GM12878 (cell line): ENCODE measurements around the gene MGMT. TPM values are rescaled to one million over a fixed set of nuclear protein-coding genes. Genes with fewer than 3 reads are reported as not detected.

Experiments
- ATAC-seq: fragments of 200-7000 bp; cut with Tn5 transposase; 3 replicates; pipeline ENCODE4 v1.9.1; 2020; ENCODE audit warnings: mild to moderate bottlenecking, moderate library complexity
- BruUV-seq: library from RNA; stranded (reverse); fragments of 400-500 nt; replicated peaks from 2 replicates; lab custom pipeline; 2021; lab: Mats Ljungman, UMichigan
- CTCF ChIA-PET: fragments of 300-600 bp; sonication (Branson Sonifier 250); formaldehyde crosslinking; extraction: SDS; loops from one replicate; lab custom pipeline; 2021; ENCODE audit warnings: inconsistent platforms; lab: Yijun Ruan, JAX
- POLR2A ChIA-PET: fragments of 350-600 bp; formaldehyde crosslinking; extraction: SDS; loops from one replicate; lab custom pipeline; 2021; ENCODE audit warnings: inconsistent platforms; lab: Charles Lee
- RAD21 ChIA-PET: fragments of 300-600 bp; sonication (Branson Sonifier 250); formaldehyde crosslinking; loops from one replicate; lab custom pipeline; 2023; ENCODE audit warnings: antibody characterized with exemption; ENCODE audit not compliant: unreplicated experiment; lab: Charles Lee
- SMC1A ChIA-PET: fragments of 300-600 bp; sonication (Branson Sonifier 250); formaldehyde crosslinking; loops from one replicate; lab custom pipeline; 2023; ENCODE audit not compliant: unreplicated experiment, uncharacterized antibody; lab: Charles Lee
- DNase-seq: peaks from one replicate; pipeline ENCODE4 v3.0.0-alpha.2; 2011; ENCODE audit warnings: low read depth, low spot score
- FAIRE-seq: peaks from 3 replicates; lab custom pipeline; 2011; peaks lifted over from hg19 to GRCh38; lab: Jason Lieb, UNC
- H2AFZ ChIP-seq: 2 replicates; pipeline ENCODE4 v1.6.0; 2011; ENCODE audit warnings: low read depth, low read length, control low read depth; ENCODE audit not compliant: control insufficient read depth
- H3K27ac ChIP-seq: 2 replicates; pipeline ENCODE4 v1.5.1; 2011; ENCODE audit warnings: control low read depth; ENCODE audit not compliant: control insufficient read depth, insufficient read depth
- H3K27me3 ChIP-seq, 2 experiments: replicated peaks in 1 of 2; 2 replicates each; pipeline versions ENCODE4 v1.6.0 to v1.6.1; 2011; ENCODE audit warnings: low read length in 1 of 2; ENCODE audit not compliant: control insufficient read depth in 2 of 2, insufficient read depth in 2 of 2
- H3K36me3 ChIP-seq, 2 experiments: 2 replicates each; pipeline ENCODE4 v1.5.1; 2011; ENCODE audit warnings: low read length in 1 of 2; ENCODE audit not compliant: control insufficient read depth in 2 of 2, insufficient read depth in 2 of 2
- H3K4me1 ChIP-seq: 2 replicates; pipeline ENCODE4 v1.6.1; 2011; ENCODE audit warnings: mild to moderate bottlenecking, low read length, moderate library complexity, mixed read lengths; ENCODE audit not compliant: control insufficient read depth, insufficient read depth
- H3K4me2 ChIP-seq: 2 replicates; pipeline ENCODE4 v1.6.0; 2011; ENCODE audit warnings: control low read depth; ENCODE audit not compliant: control insufficient read depth, insufficient read depth
- H3K4me3 ChIP-seq: fragments of 200-600 bp; sonication (generic); 2 replicates; pipeline ENCODE4 v1.5.1; 2016
- H3K79me2 ChIP-seq: 2 replicates; pipeline ENCODE4 v1.6.0; 2011; ENCODE audit warnings: low read length; ENCODE audit not compliant: control insufficient read depth, insufficient read depth
- H3K9ac ChIP-seq: 2 replicates; pipeline ENCODE4 v1.8.0; 2011; ENCODE audit warnings: low read length, control low read depth, mixed read lengths; ENCODE audit not compliant: control insufficient read depth, insufficient read depth
- H3K9me3 ChIP-seq: replicated peaks from 3 replicates; pipeline ENCODE4 v1.5.1; 2011; ENCODE audit warnings: mild to moderate bottlenecking, low read length; ENCODE audit not compliant: control insufficient read depth, insufficient read depth
- H4K20me1 ChIP-seq: 2 replicates; pipeline ENCODE4 v1.6.0; 2011; ENCODE audit not compliant: control insufficient read depth, insufficient read depth
- CHD4 ChIP-seq: fragments of 200-600 bp; sonication (generic); IDR thresholded peaks from 2 replicates; pipeline ENCODE4 v1.6.1; 2016; ENCODE audit warnings: mild to moderate bottlenecking
- EED ChIP-seq: sonication (generic); IDR thresholded peaks from 2 replicates; pipeline ENCODE4 v1.6.1; 2016; ENCODE audit warnings: antibody characterized with exemption, low read depth
- EP300 ChIP-seq, 2 experiments: fragments of 150-350 bp in 1 of 2; IDR thresholded peaks; 2 replicates each; pipeline ENCODE4 v1.6.1; 2011 to 2012; ENCODE audit warnings: low read depth in 2 of 2, low read length in 2 of 2, borderline replicate concordance in 1 of 2, improper control_type of control experiment in 1 of 2, inconsistent platforms in 1 of 2; ENCODE audit not compliant: control insufficient read depth in 1 of 2
- GABPA ChIP-seq: IDR thresholded peaks from 2 replicates; pipeline ENCODE4 v1.6.1; 2014; ENCODE audit warnings: antibody characterized with exemption, low read depth, mild to moderate bottlenecking, inconsistent platforms
- MTA3 ChIP-seq: IDR thresholded peaks from 2 replicates; pipeline ENCODE4 v1.6.1; 2012; ENCODE audit warnings: low read length, inconsistent platforms, borderline replicate concordance
- NR2C1 ChIP-seq: fragments of 450-650 bp; IDR thresholded peaks from 2 replicates; pipeline ENCODE4 v1.6.1; 2017; ENCODE audit warnings: antibody characterized with exemption, mild to moderate bottlenecking, moderate library complexity
- SMAD5 ChIP-seq: IDR thresholded peaks from 2 replicates; pipeline ENCODE4 v1.6.1; 2016; ENCODE audit warnings: antibody characterized with exemption, low read depth
- SRF ChIP-seq, 2 experiments: IDR thresholded peaks; 2 replicates each; pipeline ENCODE4 v1.6.1; 2011; ENCODE audit warnings: low read depth in 2 of 2, low read length in 2 of 2, mild to moderate bottlenecking in 1 of 2, moderate library complexity in 1 of 2
- ZBTB4 ChIP-seq: fragments of 450-650 bp; formaldehyde crosslinking; IDR thresholded peaks from 2 replicates; pipeline ENCODE4 v1.4.0; 2022; ENCODE audit warnings: mild to moderate bottlenecking, moderate library complexity
- ZZZ3 ChIP-seq: IDR thresholded peaks from 2 replicates; pipeline ENCODE4 v1.6.1; 2011; ENCODE audit warnings: low read depth; ENCODE audit not compliant: control insufficient read depth, insufficient read length
- WGBS: methylation state at CpG from one replicate; pipeline ENCODE4 v1.1.6; 2016; ENCODE audit warnings: low lambda C conversion rate; ENCODE audit not compliant: insufficient replicate concordance, insufficient coverage; ENCODE audit errors: missing lambda C conversion rate; 5-methylcytosine and 5-hydroxymethylcytosine counted together
- in situ Hi-C: fragments of 300-500 bp; cut with MboI; formaldehyde crosslinking; loops from 9 replicates; pipeline ENCODE4 v1.14.3; 2018; ENCODE audit warnings: mixed read lengths
- intact Hi-C: fragments of 100-400 bp; cut with micrococcal nuclease; formaldehyde crosslinking; loops from one replicate; pipeline ENCODE4 v1.14.2; 2022; ENCODE audit not compliant: unreplicated experiment
- polyA plus RNA-seq, 11 experiments: library from polyadenylated mRNA; depleted of rRNA in 4 of 11; unstranded in 6 of 11; stranded (reverse) in 5 of 11; fragments of >200 nt; fragmentation: Nextera tagmentation in 4 of 11; fragmentation: Illumina TruSeq in 1 of 11; extraction: Ambion mirVana in 4 of 11; extraction: Trizol in 1 of 11; gene quantifications; 1 replicate in 1 of 11; 2 replicates in 10 of 11; pipeline versions ENCODE4 v1.2.1 to v1.2.3, GENCODE V29; 2011 to 2016; ENCODE audit warnings: inconsistent platforms in 2 of 11, missing spikeins in 2 of 11, low read depth in 1 of 11
- total RNA-seq, 4 experiments: library from RNA; depleted of rRNA in 3 of 4; stranded (reverse); fragments of >200 nt in 3 of 4; fragmentation: Illumina TruSeq in 1 of 4; extraction: Trizol in 1 of 4; gene quantifications; 2 replicates each; pipeline versions ENCODE4 v1.2.1 to v1.2.3, GENCODE V29; 2013 to 2021

MGMT gene
- total and polyA plus RNA-seq, 10 of the 15 experiments (the other 5 are each of a cell fraction or from before 2014, with no cell fraction given), result 0.16 to 24.2 (median 13.3) TPM

GRCh38 chr10:129645487-129645886 is 178.4 kb downstream of the MGMT start:
- SMC1A ChIA-PET, result no interaction called here
- RAD21 ChIA-PET, result no interaction called here
- intact Hi-C loops (no loop called here), in situ Hi-C loops (no loop called here)
- Histone ChIP-seq H3K9me3 (no peaks in the 10 kb centered on the region), H4K20me1 (no peaks in the 10 kb centered on the region), H2AFZ (no peak overlapping the region), H3K27ac (no peak overlapping the region), H3K36me3 (no peaks in the 10 kb centered on the region), H3K4me2 (no peak overlapping the region), H3K27me3 (no peaks in the 10 kb centered on the region), H3K4me1 (no peaks in the 10 kb centered on the region), H3K79me2 (no peaks in the 10 kb centered on the region), H3K9ac (no peak overlapping the region), H3K4me3 (no peak overlapping the region)
- CTCF ChIA-PET, result no interaction called here
- WGBS, result 95% methylated on average over 11 of the region's 11 CpGs
- BruUV-seq, result no TSS peak
- ATAC-seq (no peak), DNase-seq (no peak), FAIRE-seq (no peak)
- POLR2A ChIA-PET, result no interaction called here
- TF ChIP-seq SRF (IDR thresholded peaks at IDR 0.05; ENCODE audit: low read depth in 2 of 2, low read length in 2 of 2), result no peak
- no peak for TF ChIP-seq ZBTB4 (CRISPR knock-in tag)
- no peak for TF ChIP-seq GABPA
- no peak for TF ChIP-seq ZZZ3

- Histone ChIP-seq H3K27me3 (no peaks in the 10 kb centered on the region), H3K4me1 (no peaks in the 10 kb centered on the region), H3K9me3 (no peaks in the 10 kb centered on the region), H2AFZ (no peak overlapping the region), H3K79me2 (no peaks in the 10 kb centered on the region), H3K27ac (no peak overlapping the region), H3K36me3 (no peaks in the 10 kb centered on the region), H3K9ac (no peak overlapping the region), H3K4me2 (no peak overlapping the region), H3K4me3 (no peak overlapping the region), H4K20me1 (no peaks in the 10 kb centered on the region)
- RAD21 ChIA-PET, result no interaction called here
- DNase-seq (no peak), ATAC-seq (no peak)
- no TSS peak for BruUV-seq
- in situ Hi-C loops, result no loop called here
- CTCF ChIA-PET, result no interaction called here
- WGBS, result 94% methylated on average over 17 of the region's 17 CpGs
- SMC1A ChIA-PET, result no interaction called here
- TF ChIP-seq NR2C1 (no peak), EP300 (IDR thresholded peaks at IDR 0.05; ENCODE audit: borderline replicate concordance in 1 of 2, control insufficient read depth in 1 of 2, low read depth in 2 of 2, low read length in 2 of 2) (no peak), MTA3 (no peak), EED (no peak), CHD4 (no peak), SMAD5 (no peak)
- TF ChIP-seq, all 136 proteins: peak for 0
- FAIRE-seq, result no peak
- POLR2A ChIA-PET, result no interaction called here
- intact Hi-C loops, result no loop called here
Measured at GRCh38 chr10:129646973-129647372, 179.9 kb downstream of the MGMT start.
